Adrenal gland (tissue), 12 donors: ENCODE data around the gene VWCE. TPM values are rescaled to one million over a fixed set of nuclear protein-coding genes. Genes with fewer than 3 reads are reported as not detected.

Experiments
- DNase-seq, 7 donors: peaks; one replicate each; pipeline ENCODE4 v3.0.0-alpha.2; 2019 to 2020
- H3K27ac ChIP-seq, 5 donors: fragments of 200-600 bp; sonication (generic) in 4 of 5; 1 replicate in 3 of 5; 2 replicates in 2 of 5; pipeline versions ENCODE4 v1.5.1 to v1.8.0; 2016 to 2020; ENCODE audit warnings: mild to moderate bottlenecking in 1 of 5
- H3K27me3 ChIP-seq: fragments of 200-600 bp; 2 replicates; pipeline ENCODE4 v1.8.0; 2021
- H3K36me3 ChIP-seq, 2 donors: fragments of 200-600 bp; replicated peaks in 1 of 2; 1 replicate in 1 of 2; 2 replicates in 1 of 2; pipeline versions ENCODE4 v1.5.1 to v1.8.0; 2018 to 2022
- H3K4me1 ChIP-seq, 2 donors: fragments of 200-600 bp; replicated peaks in 1 of 2; 1 replicate in 1 of 2; 2 replicates in 1 of 2; pipeline versions ENCODE4 v1.5.1 to v1.8.0; 2018 to 2021
- H3K4me3 ChIP-seq, 4 donors: fragments of 200-600 bp; sonication (generic) in 3 of 4; one replicate each; pipeline ENCODE4 v1.5.1; 2016 to 2018
- H3K9me3 ChIP-seq, 3 donors: fragments of 200-600 bp; sonication (generic) in 1 of 3; replicated peaks in 1 of 3; 1 replicate in 2 of 3; 2 replicates in 1 of 3; pipeline versions ENCODE4 v1.5.1 to v1.8.0; 2016 to 2021
- POLR2A ChIP-seq, 2 donors: fragments of 450-650 bp; IDR thresholded peaks; one replicate each; pipeline ENCODE4 v1.6.1; 2017; ENCODE audit warnings: antibody characterized with exemption in 2 of 2, mild to moderate bottlenecking in 2 of 2, moderate library complexity in 1 of 2
- WGBS, 4 donors: extraction: QIAGEN DNeasy Blood & Tissue Kit in 2 of 4; methylation state at CpG; one replicate each; pipeline versions ENCODE4 v1.1.5 to v1.1.7; 2013 to 2017; 5-methylcytosine and 5-hydroxymethylcytosine counted together
- intact Hi-C, 2 donors: fragments of 100-400 bp; cut with DNase I; formaldehyde crosslinking; loops; one replicate each; pipeline versions ENCODE4 v1.14.1 to v1.15.0; 2022 to 2023
- polyA plus RNA-seq, 3 donors: library from polyadenylated mRNA; stranded (reverse); fragments of 200-250 nt in 2 of 3; fragments of 350-450 nt in 1 of 3; fragmentation: Illumina TruSeq in 1 of 3; extraction: RNeasy Lipid Tissue Mini Kit (QIAGEN cat#74804) in 1 of 3; gene quantifications; one replicate each; pipeline ENCODE4 v1.2.3, GENCODE V29; 2013 to 2014
- total RNA-seq, 9 donors: library from RNA; depleted of rRNA in 4 of 9; stranded (reverse); fragments of >200 nt in 4 of 9; fragments of 120-200 nt in 1 of 9; fragmentation: NEBNext Ultra II Directional in 1 of 9; extraction: Animal tissue kit (Norgen Biotek cat#: 25700) in 1 of 9; gene quantifications; one replicate each; pipeline versions ENCODE4 v1.1.0 to v1.2.4, GENCODE V29; 2013 to 2023
- TF ChIP-seq, protein P1 (sequence below), 6 experiments: fragments of 450-650 bp in 4 of 6; fragments of 200-600 bp in 2 of 6; sonication (generic) in 1 of 6; IDR thresholded peaks; 1 replicate in 5 of 6; 2 replicates in 1 of 6; pipeline versions ENCODE4 v1.5.1 to v1.8.0; 2016 to 2021; ENCODE audit warnings: antibody characterized with exemption in 6 of 6, mild to moderate bottlenecking in 2 of 6, moderate library complexity in 1 of 6
- donor health status: healthy with polysubstance abuse.
- donor health status: Bipolar disorder and iron deficiency.
- donor health status: DM: yes; HTN: yes; CAD: no.
- donor health status: DM: no; HTN: no; CAD: no.
- donor health status: DM: no; HTN: no; CAD: no.
- donor health status: DM: yes; HTN: yes; CAD: no.

VWCE gene
- total and polyA plus RNA-seq, 12 donors = 0.55 to 5.8 (median 2.5) TPM

DNA sequence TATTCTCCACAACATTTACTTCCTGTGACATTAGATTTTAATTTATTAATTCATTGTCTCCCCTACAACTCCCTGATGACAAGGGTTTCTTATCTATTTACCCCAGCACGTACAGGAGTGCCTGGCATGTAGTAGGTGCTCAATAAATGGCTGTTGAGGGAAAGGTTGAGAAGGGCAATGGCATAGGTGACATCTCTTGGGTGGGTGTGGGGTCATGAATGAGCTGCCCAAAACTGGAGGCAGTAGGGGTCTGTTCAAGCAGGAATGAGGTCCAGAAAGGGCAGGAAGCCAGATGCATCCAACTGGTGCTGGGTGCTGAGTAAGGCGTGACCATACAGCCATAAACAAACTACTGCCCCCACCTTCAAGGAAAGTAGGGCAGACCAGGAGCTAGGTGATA lies 2.8 kb downstream of the VWCE start:
- Histone ChIP-seq H3K4me1 (peaks cover 14 to 24% of the 10 kb centered on the region in 2 donors), H3K4me3 (no peak overlapping the region), H3K9me3 (no peaks in the 10 kb centered on the region), H3K36me3 (no peaks in the 10 kb centered on the region), H3K27ac (no peak overlapping the region), H3K27me3 (no peaks in the 10 kb centered on the region)
- no peak for DNase-seq
- intact Hi-C loops = no loop called here
- 90 to 100% (median 97%) methylated on average over 2 of the region's 2 CpGs for WGBS, 4 donors
- TF ChIP-seq, protein P1, sequence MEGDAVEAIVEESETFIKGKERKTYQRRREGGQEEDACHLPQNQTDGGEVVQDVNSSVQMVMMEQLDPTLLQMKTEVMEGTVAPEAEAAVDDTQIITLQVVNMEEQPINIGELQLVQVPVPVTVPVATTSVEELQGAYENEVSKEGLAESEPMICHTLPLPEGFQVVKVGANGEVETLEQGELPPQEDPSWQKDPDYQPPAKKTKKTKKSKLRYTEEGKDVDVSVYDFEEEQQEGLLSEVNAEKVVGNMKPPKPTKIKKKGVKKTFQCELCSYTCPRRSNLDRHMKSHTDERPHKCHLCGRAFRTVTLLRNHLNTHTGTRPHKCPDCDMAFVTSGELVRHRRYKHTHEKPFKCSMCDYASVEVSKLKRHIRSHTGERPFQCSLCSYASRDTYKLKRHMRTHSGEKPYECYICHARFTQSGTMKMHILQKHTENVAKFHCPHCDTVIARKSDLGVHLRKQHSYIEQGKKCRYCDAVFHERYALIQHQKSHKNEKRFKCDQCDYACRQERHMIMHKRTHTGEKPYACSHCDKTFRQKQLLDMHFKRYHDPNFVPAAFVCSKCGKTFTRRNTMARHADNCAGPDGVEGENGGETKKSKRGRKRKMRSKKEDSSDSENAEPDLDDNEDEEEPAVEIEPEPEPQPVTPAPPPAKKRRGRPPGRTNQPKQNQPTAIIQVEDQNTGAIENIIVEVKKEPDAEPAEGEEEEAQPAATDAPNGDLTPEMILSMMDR (IDR thresholded peaks at IDR 0.05) = no peak
- TF ChIP-seq POLR2A (IDR thresholded peaks at IDR 0.05) = no peak

- H3K4me1 ChIP-seq = peaks cover 14 to 23% of the 10 kb centered on the region in 2 donors
- no peaks in the 10 kb centered on the region for H3K36me3 ChIP-seq
- H3K9me3 ChIP-seq = no peaks in the 10 kb centered on the region
- TF ChIP-seq, protein P1 (IDR thresholded peaks at IDR 0.05) = no peak
- TF ChIP-seq POLR2A (IDR thresholded peaks at IDR 0.05) = no peak
- H3K27me3 ChIP-seq = no peaks in the 10 kb centered on the region
- H3K27ac ChIP-seq = no peak overlapping the region
- WGBS, 4 donors = 86 to 93% (median 89%) methylated on average over 5 to 12 of the region's 12 CpGs
- intact Hi-C loops = no loop called here
- H3K4me3 ChIP-seq = no peak overlapping the region
- DNase-seq = no peak
These were observed 4.0 kb downstream of the VWCE start for GRCh38 chr11:61290905-61291690.

- no peaks in the 10 kb centered on the region for H3K9me3 ChIP-seq
- H3K27me3 ChIP-seq = no peaks in the 10 kb centered on the region
- no peak overlapping the region for H3K27ac ChIP-seq
- TF ChIP-seq, protein P1 (IDR thresholded peaks at IDR 0.05) = no peak
- TF ChIP-seq POLR2A (IDR thresholded peaks at IDR 0.05) = no peak
- no peaks in the 10 kb centered on the region for H3K4me1 ChIP-seq
- DNase-seq = no peak
- 87 to 94% (median 91%) methylated on average over 14 of the region's 14 CpGs for WGBS, 4 donors
- H3K36me3 ChIP-seq = no peaks in the 10 kb centered on the region
- no peak overlapping the region for H3K4me3 ChIP-seq
- intact Hi-C loops = no loop called here
These were observed 7.7 kb downstream of the VWCE start for GRCh38 chr11:61287338-61287977.

DNA sequence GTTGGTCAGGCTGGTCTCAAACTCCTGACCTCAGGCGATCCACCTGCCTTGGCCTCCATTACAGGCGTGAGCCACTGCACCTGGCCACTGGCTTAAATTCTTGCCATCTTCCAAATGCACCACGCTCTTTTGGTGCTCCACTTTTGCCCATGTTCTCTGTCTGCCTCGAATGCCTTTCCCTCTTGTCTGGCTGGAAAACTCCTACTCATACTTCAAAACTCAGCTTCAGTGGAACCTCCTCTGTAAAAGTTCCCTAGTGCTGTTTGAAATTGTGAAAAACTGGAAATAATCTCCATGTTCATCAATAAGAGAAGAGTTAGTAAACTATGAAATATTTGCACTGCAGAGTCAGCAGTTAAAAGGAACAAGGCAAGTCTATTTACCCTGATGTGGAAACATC lies 11.5 kb downstream of the VWCE start:
- Histone ChIP-seq H3K4me3 (no peak overlapping the region), H3K27ac (no peak overlapping the region), H3K4me1 (no peaks in the 10 kb centered on the region), H3K9me3 (no peaks in the 10 kb centered on the region), H3K36me3 (no peaks in the 10 kb centered on the region), H3K27me3 (no peaks in the 10 kb centered on the region)
- TF ChIP-seq POLR2A (IDR thresholded peaks at IDR 0.05) = no peak
- TF ChIP-seq, protein P1 (IDR thresholded peaks at IDR 0.05) = no peak
- DNase-seq = no peak
- 91 to 94% (median 92%) methylated on average over 4 of the region's 4 CpGs for WGBS, 4 donors
- intact Hi-C loops = no loop called here
